Measurements from ENCODE around the gene CELSR1. TPM values are rescaled to one million over a fixed set of nuclear protein-coding genes. Genes with fewer than 3 reads are reported as not detected.

CELSR1 gene
- total RNA-seq, 1 donor from 2014 or later: 7.7 TPM

DNA sequence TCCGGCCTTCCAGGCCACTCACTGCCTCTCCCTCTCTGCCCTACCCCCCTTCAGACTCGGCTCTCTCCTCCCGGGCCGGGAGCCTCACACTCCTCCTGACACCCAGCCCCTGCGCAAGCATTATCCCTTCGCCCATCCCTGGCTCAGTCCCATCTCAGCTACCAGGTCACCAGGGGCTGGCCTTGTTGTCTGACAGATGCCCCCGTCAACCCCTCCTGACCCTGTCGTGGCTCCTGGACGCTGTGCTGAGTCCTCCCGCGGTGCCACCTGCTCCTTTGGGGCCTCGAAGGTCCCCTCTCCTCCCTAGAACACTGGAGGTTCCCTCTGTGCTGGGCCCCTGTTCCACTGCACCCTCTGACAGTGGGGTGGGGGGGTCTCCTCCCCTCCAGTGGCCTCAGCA, 169.0 kb downstream of the CELSR1 start:
- Mint-ChIP-seq H3K27me3 (ENCODE audit: unreplicated experiment) (peaks cover 8% of the 10 kb centered on the region), H3K36me3 (ENCODE audit: low read depth, unreplicated experiment) (no peaks in the 10 kb centered on the region), H3K4me3 (ENCODE audit: unreplicated experiment) (no peak overlapping the region), H3K9me3 (ENCODE audit: unreplicated experiment) (no peaks in the 10 kb centered on the region), H3K27ac (ENCODE audit: unreplicated experiment) (no peak overlapping the region), H3K4me1 (ENCODE audit: unreplicated experiment) (no peaks in the 10 kb centered on the region)
- DNase-seq (ENCODE audit: low spot score): no peak
- TF ChIP-seq, protein P1, sequence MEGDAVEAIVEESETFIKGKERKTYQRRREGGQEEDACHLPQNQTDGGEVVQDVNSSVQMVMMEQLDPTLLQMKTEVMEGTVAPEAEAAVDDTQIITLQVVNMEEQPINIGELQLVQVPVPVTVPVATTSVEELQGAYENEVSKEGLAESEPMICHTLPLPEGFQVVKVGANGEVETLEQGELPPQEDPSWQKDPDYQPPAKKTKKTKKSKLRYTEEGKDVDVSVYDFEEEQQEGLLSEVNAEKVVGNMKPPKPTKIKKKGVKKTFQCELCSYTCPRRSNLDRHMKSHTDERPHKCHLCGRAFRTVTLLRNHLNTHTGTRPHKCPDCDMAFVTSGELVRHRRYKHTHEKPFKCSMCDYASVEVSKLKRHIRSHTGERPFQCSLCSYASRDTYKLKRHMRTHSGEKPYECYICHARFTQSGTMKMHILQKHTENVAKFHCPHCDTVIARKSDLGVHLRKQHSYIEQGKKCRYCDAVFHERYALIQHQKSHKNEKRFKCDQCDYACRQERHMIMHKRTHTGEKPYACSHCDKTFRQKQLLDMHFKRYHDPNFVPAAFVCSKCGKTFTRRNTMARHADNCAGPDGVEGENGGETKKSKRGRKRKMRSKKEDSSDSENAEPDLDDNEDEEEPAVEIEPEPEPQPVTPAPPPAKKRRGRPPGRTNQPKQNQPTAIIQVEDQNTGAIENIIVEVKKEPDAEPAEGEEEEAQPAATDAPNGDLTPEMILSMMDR (IDR thresholded peaks at IDR 0.05; ENCODE audit: unreplicated experiment): no peak

DNA sequence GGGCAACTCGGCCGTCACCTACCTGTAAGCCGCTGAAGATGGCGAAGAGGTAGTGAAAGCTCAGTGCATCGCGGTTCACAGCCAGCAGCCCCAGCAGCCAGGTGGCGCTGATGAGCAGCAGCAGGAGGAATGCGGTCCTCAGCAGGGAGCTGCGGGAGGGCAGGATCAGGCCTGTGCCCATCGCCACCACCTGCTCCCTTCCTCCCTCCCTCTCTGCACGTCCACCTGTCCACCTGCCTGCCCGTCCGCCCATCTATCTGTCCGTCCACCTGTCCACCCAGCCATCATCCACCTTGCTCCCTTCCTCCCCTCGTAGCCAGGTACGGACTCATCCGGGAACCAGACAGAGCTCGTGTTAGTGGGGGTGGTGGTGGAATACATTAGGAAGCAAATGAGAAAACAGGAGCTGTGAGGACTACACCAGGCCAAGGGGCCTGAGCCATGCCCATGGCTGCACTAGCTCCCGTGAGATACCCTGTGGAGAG, 169.7 kb downstream of the CELSR1 start:
- no peak overlapping the region for H3K27ac Mint-ChIP-seq (ENCODE audit: unreplicated experiment)

DNA sequence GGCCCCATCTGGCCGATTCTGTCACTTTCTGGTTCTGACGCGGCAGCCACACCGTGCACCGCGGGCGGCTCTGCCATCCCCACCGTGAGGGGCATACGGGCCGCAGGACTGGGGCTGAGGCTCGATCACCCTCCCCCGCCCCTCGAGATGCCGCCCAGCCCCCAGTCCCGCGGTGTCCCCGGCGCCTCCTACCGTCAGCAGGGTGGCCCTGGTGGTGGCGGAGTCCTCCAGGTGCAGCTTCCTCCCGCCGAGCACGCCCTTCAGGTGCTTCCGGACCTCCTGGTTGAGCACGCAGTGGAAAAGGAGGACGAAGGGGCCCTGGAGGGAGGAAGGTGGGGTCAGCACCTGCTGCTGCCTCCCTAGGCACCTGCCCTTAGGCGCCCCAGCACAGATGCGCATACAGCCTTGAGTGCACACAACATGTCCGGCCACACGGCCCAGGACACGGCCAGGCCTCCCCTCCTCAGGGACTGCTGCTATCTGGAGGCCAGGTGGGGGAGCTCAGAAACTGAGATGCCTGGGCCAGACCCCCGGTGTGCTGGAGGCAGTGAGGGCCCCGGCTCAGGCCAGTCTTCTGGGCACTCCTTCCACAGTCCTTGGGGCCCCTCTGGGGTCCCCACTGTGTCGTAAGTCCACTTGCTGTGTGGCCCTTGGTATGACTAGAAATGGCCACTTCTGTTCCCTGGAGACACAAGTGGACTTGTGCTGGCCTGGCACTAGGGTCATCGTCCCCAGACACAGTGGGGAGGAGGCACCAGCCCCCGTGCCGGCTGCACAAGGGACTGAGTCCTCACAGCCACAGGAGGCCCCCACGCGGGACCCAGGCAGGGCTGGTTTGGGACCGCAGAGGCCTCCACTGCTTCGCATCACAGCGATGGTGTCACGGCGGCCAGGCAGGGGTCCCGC, 170.4 kb downstream of the CELSR1 start:
- H3K4me3 Mint-ChIP-seq (ENCODE audit: unreplicated experiment): no peak overlapping the region
- H3K36me3 Mint-ChIP-seq (ENCODE audit: low read depth, unreplicated experiment): no peaks in the 10 kb centered on the region
- peaks cover 10% of the 10 kb centered on the region for H3K27me3 Mint-ChIP-seq (ENCODE audit: unreplicated experiment)
- TF ChIP-seq, protein P1 (IDR thresholded peaks at IDR 0.05; ENCODE audit: unreplicated experiment): no peak
- no peak overlapping the region for H3K27ac Mint-ChIP-seq (ENCODE audit: unreplicated experiment)
- DNase-seq (ENCODE audit: low spot score): no peak
- no peaks in the 10 kb centered on the region for H3K9me3 Mint-ChIP-seq (ENCODE audit: unreplicated experiment)
- H3K4me1 Mint-ChIP-seq (ENCODE audit: unreplicated experiment): no peaks in the 10 kb centered on the region

More for the DNA sequence above, 169.7 kb downstream of the CELSR1 start:
- no peaks in the 10 kb centered on the region for H3K9me3 Mint-ChIP-seq (ENCODE audit: unreplicated experiment)
- no peaks in the 10 kb centered on the region for H3K4me1 Mint-ChIP-seq (ENCODE audit: unreplicated experiment)
- TF ChIP-seq, protein P1 (IDR thresholded peaks at IDR 0.05; ENCODE audit: unreplicated experiment): peak; percentile 82
- no peaks in the 10 kb centered on the region for H3K36me3 Mint-ChIP-seq (ENCODE audit: low read depth, unreplicated experiment)
- H3K4me3 Mint-ChIP-seq (ENCODE audit: unreplicated experiment): no peak overlapping the region
- peaks cover 8% of the 10 kb centered on the region for H3K27me3 Mint-ChIP-seq (ENCODE audit: unreplicated experiment)
- peak; percentile 90 for DNase-seq (ENCODE audit: low spot score)

DNA sequence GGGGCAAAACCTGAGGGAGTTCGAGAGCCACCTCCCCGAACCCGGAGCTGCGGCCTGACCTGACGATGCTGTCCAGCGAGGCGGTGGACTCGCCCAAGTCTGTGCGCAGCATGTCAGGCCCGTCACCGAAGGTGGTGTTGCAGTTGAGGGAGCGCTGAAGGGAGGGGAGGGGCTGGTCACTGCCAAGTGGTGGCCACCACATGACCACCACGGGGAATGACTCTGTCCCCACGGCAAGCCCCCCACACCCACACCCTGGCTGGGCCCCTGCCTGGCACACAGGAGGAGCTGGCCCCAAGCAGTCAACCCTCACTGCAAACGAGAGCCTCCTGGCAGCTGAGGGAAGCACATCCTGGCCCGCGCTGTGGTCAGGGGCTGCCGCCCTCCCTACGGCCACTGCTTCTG, 171.1 kb downstream of the CELSR1 start:
- Mint-ChIP-seq H3K27me3 (ENCODE audit: unreplicated experiment) (peaks cover 9% of the 10 kb centered on the region), H3K4me3 (ENCODE audit: unreplicated experiment) (no peak overlapping the region), H3K4me1 (ENCODE audit: unreplicated experiment) (no peaks in the 10 kb centered on the region), H3K27ac (ENCODE audit: unreplicated experiment) (no peak overlapping the region), H3K9me3 (ENCODE audit: unreplicated experiment) (no peaks in the 10 kb centered on the region), H3K36me3 (ENCODE audit: low read depth, unreplicated experiment) (peaks cover under 1% of the 10 kb centered on the region)
- no peak for DNase-seq (ENCODE audit: low spot score)
- TF ChIP-seq, protein P1 (IDR thresholded peaks at IDR 0.05; ENCODE audit: unreplicated experiment): no peak

DNA sequence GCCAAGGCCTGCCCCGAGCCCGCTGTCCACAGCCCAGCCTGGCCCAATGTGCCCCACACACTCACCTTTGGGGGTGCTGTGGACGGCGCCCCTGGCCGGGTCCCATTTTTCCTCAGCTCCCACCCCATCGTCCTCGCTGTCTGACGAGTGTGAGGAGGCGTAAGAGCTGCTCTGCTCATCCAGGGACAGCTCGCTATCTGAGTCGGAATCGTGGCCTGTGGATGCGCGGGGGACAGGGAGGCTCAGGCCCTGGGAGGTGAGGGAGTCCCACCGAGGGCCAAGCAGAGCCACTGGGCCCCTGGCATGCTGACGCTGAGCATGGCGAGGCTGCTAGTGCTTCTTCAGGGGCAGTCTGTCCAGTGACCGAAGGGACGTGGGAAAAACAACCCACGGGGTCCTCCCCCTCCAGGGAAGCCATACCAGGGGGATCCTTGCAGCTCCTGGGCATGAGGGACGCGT, 172.2 kb downstream of the CELSR1 start:
- Mint-ChIP-seq H3K9me3 (ENCODE audit: unreplicated experiment) (no peaks in the 10 kb centered on the region), H3K4me1 (ENCODE audit: unreplicated experiment) (no peaks in the 10 kb centered on the region), H3K36me3 (ENCODE audit: low read depth, unreplicated experiment) (peaks cover 3% of the 10 kb centered on the region), H3K27me3 (ENCODE audit: unreplicated experiment) (peaks cover 10% of the 10 kb centered on the region), H3K27ac (ENCODE audit: unreplicated experiment) (no peak overlapping the region), H3K4me3 (ENCODE audit: unreplicated experiment) (no peak overlapping the region)
- TF ChIP-seq, protein P1 (IDR thresholded peaks at IDR 0.05; ENCODE audit: unreplicated experiment): no peak
- DNase-seq (ENCODE audit: low spot score): no peak

Measured in endothelial cell (in vitro differentiated cells).